GM12873 (cell line): Measurements from ENCODE around the gene U2AF1L4.

ENCODE experiments used
- TF ChIP-seq, protein P1 (sequence below): IDR thresholded peaks from 2 replicates; pipeline ENCODE4 v1.5.1; 2012; ENCODE audit warnings: low read depth, mild to moderate bottlenecking, moderate library complexity, low read length, control low read depth; ENCODE audit not compliant: insufficient read depth; ENCODE audit errors: missing control alignments

Gene U2AF1L4

DNA sequence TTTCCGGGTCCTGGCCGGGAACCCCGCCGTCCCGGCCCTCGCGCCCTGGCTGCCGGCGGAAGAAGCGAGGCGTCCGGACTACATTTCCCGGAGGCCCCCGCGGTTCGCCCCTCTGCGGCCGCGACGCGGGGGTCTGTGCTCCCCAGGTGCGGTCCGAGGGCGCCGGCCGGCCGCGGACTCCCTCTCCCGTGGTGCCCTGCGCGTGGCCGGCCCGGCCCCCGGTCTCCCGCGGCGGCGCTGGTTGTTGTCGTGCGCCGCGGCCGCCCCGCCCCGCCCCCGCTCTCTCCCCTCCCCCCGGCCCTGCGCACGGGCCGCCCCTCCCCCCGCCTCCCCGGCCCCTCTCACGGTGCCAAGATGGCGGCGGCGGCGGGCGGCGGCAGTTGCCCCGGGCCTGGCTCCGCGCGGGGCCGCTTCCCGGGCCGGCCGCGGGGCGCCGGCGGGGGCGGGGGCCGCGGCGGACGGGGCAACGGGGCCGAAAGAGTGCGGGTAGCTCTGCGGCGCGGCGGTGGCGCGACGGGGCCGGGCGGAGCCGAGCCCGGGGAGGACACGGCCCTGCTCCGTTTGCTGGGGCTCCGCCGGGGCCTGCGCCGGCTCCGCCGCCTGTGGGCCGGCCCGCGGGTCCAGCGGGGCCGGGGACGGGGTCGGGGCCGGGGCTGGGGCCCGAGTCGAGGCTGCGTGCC is 27.4 kb downstream of the U2AF1L4 start, which contains the start of gene KMT2B:
Gene KMT2B, plus strand, starts transcription at position 339 of the 680 bp plus-strand sequence. Its CDS starts 16 bp downstream, at position 355.
- TF ChIP-seq, protein P1, sequence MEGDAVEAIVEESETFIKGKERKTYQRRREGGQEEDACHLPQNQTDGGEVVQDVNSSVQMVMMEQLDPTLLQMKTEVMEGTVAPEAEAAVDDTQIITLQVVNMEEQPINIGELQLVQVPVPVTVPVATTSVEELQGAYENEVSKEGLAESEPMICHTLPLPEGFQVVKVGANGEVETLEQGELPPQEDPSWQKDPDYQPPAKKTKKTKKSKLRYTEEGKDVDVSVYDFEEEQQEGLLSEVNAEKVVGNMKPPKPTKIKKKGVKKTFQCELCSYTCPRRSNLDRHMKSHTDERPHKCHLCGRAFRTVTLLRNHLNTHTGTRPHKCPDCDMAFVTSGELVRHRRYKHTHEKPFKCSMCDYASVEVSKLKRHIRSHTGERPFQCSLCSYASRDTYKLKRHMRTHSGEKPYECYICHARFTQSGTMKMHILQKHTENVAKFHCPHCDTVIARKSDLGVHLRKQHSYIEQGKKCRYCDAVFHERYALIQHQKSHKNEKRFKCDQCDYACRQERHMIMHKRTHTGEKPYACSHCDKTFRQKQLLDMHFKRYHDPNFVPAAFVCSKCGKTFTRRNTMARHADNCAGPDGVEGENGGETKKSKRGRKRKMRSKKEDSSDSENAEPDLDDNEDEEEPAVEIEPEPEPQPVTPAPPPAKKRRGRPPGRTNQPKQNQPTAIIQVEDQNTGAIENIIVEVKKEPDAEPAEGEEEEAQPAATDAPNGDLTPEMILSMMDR, result no peak

DNA sequence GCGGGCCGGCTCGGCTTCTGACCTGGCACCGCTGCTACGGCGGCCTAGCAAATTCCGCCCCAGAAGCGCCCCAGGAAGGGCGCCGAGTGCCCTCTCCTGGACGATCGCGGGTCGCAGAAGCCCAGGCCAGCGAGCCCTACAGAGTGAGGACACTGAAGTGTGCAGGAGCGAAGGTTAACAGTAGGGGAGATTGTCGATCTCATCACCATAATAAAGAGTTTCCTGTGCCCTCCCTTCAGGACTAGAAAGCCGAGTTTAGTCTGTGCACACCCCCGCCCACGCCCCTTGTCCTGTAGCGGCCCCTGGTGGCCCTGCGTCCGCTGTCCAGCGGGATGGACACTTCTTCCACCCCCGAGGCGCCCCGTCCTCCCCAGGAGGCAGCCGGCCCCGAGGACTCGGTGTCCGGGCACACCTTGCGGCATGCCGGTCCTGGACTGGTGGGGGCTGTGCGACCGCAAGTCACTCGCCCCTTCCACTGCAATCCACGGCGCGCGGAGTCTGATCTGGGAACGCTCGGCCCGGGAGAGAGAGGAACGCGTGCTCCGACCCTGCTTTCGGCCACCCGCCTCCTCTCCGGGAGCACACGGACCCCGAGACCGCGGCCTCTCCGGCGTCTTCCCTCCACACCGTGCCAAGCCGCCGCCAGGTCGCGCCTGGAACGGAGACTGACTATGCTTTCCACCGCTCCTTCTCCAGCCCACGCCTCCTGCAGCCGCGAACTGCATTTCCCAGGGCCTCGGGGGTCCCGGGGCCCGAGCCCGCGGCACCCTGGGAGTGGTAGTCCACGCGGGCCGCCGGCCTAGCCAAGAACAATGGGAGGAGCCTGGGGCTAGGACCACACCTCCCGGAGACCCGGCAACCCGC is 28.2 kb downstream of the U2AF1L4 start:
- TF ChIP-seq, protein P1, result peak; percentile 77

DNA sequence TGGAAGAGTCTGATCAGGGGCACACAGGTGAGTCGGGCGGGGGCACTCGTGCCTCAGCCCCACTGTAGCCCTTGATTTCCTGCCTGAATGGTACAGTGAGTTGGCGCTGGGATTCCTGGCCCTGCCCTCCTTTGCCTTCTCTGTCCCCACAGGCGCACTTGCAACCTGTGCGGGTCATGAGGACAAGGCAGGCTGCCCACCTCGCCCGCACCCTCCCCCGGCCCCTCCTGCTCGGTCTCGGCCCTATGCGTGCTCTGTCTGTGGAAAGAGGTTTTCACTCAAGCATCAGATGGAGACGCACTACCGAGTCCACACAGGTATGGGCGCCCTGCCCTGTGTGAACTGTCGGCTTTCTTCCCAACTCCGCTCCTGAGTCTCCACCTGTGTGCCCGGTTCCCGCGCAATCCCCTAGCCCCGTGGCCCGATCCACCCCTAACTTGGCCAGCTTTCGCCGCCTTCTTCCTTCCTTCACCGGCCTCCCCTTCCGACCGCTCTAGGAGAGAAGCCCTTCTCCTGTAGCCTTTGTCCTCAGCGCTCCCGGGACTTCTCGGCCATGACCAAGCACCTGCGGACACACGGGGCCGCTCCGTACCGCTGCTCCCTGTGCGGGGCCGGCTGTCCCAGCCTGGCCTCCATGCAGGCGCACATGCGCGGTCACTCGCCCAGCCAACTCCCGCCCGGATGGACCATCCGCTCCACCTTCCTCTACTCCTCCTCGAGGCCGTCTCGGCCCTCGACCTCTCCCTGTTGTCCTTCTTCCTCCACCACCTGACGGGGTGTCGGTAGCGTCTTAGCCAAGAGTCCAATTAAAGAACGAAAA is 29.0 kb downstream of the U2AF1L4 start:
- TF ChIP-seq, protein P1, result no peak

DNA sequence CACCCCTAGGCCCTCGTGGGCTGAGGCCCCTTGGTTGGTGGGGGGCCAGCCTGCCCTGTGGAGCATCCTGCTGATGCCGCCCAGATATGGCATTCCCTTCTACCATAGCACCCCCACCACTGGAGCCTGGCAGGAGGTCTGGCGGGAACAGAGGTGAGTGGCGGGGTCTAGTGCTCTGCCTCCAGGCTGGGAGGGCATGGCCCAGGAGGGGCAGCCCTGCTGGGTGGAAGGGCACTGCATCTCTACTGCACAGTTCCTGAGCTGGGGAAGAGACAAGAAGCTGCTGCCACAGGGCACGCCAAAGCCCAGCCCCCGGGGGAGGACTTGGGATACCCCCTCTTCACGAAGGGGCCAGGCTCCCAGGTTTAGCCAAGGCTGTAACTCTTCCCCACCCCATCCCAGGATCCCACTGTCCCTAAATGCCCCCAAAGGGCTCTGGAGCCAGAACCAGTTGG is 29.8 kb downstream of the U2AF1L4 start:
- TF ChIP-seq, protein P1, result no peak

DNA sequence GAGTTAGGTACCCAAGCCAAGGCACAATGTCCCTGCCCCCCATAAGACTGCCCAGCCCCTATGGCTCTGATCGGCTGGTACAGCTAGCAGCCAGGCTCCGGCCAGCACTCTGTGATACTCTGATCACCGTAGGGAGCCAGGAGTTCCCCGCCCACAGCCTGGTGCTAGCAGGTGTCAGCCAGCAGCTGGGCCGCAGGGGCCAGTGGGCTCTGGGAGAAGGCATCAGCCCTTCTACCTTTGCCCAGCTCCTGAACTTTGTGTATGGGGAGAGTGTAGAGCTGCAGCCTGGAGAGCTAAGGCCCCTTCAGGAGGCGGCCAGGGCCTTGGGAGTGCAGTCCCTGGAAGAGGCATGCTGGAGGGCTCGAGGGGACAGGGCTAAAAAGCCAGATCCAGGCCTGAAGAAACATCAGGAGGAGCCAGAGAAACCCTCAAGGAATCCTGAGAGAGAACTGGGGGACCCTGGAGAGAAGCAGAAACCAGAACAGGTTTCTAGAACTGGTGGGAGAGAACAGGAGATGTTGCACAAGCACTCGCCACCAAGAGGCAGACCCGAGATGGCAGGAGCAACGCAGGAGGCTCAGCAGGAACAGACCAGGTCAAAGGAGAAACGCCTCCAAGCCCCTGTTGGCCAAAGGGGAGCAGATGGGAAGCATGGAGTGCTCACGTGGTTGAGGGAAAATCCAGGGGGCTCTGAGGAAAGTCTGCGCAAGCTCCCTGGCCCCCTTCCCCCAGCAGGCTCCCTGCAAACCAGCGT is 30.4 kb downstream of the U2AF1L4 start:
- TF ChIP-seq, protein P1, result peak; percentile 58

DNA sequence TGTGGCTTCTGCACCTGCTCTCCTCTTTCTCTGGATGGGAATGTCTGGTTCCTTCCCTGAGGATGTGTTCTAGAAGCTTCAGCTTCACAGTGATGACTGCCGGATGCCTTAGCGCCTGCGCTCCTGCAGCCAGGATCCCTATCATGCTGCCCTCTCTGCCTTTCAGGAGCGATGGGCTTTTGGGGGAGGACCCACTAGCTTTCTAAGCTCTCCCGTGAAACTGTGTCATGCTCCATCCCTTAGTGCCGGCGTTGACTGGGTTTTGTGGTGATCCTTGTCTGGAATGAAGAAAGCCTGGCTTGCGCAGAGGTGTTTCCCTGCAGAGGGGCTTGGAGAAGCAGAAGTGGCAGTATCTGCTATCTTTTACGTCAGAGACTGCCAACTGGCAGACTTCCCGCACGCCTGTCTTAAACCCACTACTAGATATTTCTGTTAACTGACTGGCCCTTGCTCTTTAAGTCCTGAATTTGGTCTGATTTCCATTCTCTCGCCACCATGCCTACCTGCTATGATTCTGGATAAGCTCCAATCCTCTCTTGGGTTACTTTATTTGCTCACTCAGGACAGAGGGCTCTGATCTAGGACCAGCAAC is 31.2 kb downstream of the U2AF1L4 start:
- TF ChIP-seq, protein P1, result no peak
